HuH-7 (cell line): Measurements from ENCODE around the gene HAPSTR1.

Source experiments
- DNase-seq: peaks from one replicate; pipeline ENCODE4 v3.0.0; 2011; ENCODE audit warnings: low spot score

The HAPSTR1 gene

GRCh38 chr16:9096416-9096952, 5.0 kb downstream of the HAPSTR1 start:
- no peak for DNase-seq

GRCh38 chr16:9097266-9098219, 6.1 kb downstream of the HAPSTR1 start:
- no peak for DNase-seq

GRCh38 chr16:9098377-9099090, 7.1 kb downstream of the HAPSTR1 start:
- no peak for DNase-seq

- no peak for DNase-seq
Observed at GRCh38 chr16:9099131-9099625, 7.7 kb downstream of the HAPSTR1 start.

GRCh38 chr16:9102379-9102778, 10.9 kb downstream of the HAPSTR1 start:
- DNase-seq, result no peak

- no peak for DNase-seq
Observed at GRCh38 chr16:9102943-9103342, 11.5 kb downstream of the HAPSTR1 start.

GRCh38 chr16:9103546-9103945, 12.1 kb downstream of the HAPSTR1 start:
- no peak for DNase-seq

GRCh38 chr16:9105189-9105588, 13.7 kb downstream of the HAPSTR1 start:
- no peak for DNase-seq

GRCh38 chr16:9107025-9107970, 15.9 kb downstream of the HAPSTR1 start:
- DNase-seq, result no peak

GRCh38 chr16:9109255-9109654, 17.8 kb downstream of the HAPSTR1 start:
- DNase-seq, result no peak

- DNase-seq, result no peak
Observed at GRCh38 chr16:9112166-9112843, 20.9 kb downstream of the HAPSTR1 start.

GRCh38 chr16:9112844-9113186, 21.4 kb downstream of the HAPSTR1 start:
- no peak for DNase-seq

- DNase-seq, result no peak
Observed at GRCh38 chr16:9113707-9114106, 22.3 kb downstream of the HAPSTR1 start.

- DNase-seq, result no peak
Observed at GRCh38 chr16:9114112-9114511, 22.7 kb downstream of the HAPSTR1 start.

- DNase-seq, result no peak
Observed at GRCh38 chr16:9114842-9115241, 23.4 kb downstream of the HAPSTR1 start.

GRCh38 chr16:9115277-9115676, 23.8 kb downstream of the HAPSTR1 start:
- DNase-seq, result no peak

GRCh38 chr16:9116141-9116540, 24.7 kb downstream of the HAPSTR1 start:
- no peak for DNase-seq

- no peak for DNase-seq
Observed at GRCh38 chr16:9118170-9118569, 26.7 kb downstream of the HAPSTR1 start.

GRCh38 chr16:9119795-9120194, 28.4 kb downstream of the HAPSTR1 start:
- DNase-seq, result no peak

- no peak for DNase-seq
Observed at GRCh38 chr16:9122342-9122741, 30.9 kb downstream of the HAPSTR1 start.

- DNase-seq, result no peak
Observed at GRCh38 chr16:9122969-9123368, 31.5 kb downstream of the HAPSTR1 start.
